RWPE2 (cell line): ENCODE data around the gene ADAM33.

Experiments
- ATAC-seq: fragments of 200-7000 bp; cut with Tn5 transposase; 3 replicates; pipeline ENCODE4 v1.9.1; 2021; ENCODE audit warnings: low read depth
- DNase-seq: peaks from one replicate; pipeline ENCODE4 v3.0.0-alpha.2; 2020; ENCODE audit warnings: low spot score
- H3K27ac ChIP-seq: fragments of 450-650 bp; 2 replicates; pipeline ENCODE4 v1.5.1; 2017; ENCODE audit warnings: mild to moderate bottlenecking; ENCODE audit not compliant: poor library complexity, severe bottlenecking
- H3K27me3 ChIP-seq: fragments of 250-450 bp; sonication (Bioruptor Pico); 2 replicates; pipeline ENCODE4 v1.5.1; 2021; ENCODE audit warnings: mild to moderate bottlenecking, moderate library complexity; ENCODE audit not compliant: insufficient read depth, poor library complexity, severe bottlenecking
- H3K36me3 ChIP-seq: fragments of 250-450 bp; sonication (Bioruptor Pico); 2 replicates; pipeline ENCODE4 v1.5.1; 2020; ENCODE audit warnings: low read depth, mild to moderate bottlenecking, moderate library complexity
- H3K4me1 ChIP-seq: fragments of 250-450 bp; sonication (Bioruptor Pico); 2 replicates; pipeline ENCODE4 v1.5.1; 2021; ENCODE audit warnings: mild to moderate bottlenecking, moderate library complexity; ENCODE audit not compliant: insufficient read depth, poor library complexity, severe bottlenecking
- H3K4me3 ChIP-seq: fragments of 250-450 bp; sonication (Bioruptor Pico); 2 replicates; pipeline ENCODE4 v1.5.1; 2021; ENCODE audit warnings: mild to moderate bottlenecking, moderate library complexity; ENCODE audit not compliant: severe bottlenecking
- H3K9me3 ChIP-seq: fragments of 250-450 bp; sonication (Bioruptor Pico); 2 replicates; pipeline ENCODE4 v1.5.1; 2021; ENCODE audit warnings: mild to moderate bottlenecking, moderate library complexity; ENCODE audit not compliant: severe bottlenecking
- CTCF ChIP-seq: fragments of 450-650 bp; IDR thresholded peaks from one replicate; pipeline ENCODE4 v1.5.1; 2017; ENCODE audit warnings: mild to moderate bottlenecking, moderate library complexity; ENCODE audit not compliant: poor library complexity, severe bottlenecking

ADAM33 gene

GRCh38 chr20:3721912-3722311 lies 40.1 kb upstream of the ADAM33 start:
- Histone ChIP-seq H3K36me3 (no peaks in the 10 kb centered on the region), H3K27me3 (no peaks in the 10 kb centered on the region), H3K4me3 (no peak overlapping the region), H3K27ac (no peak overlapping the region), H3K9me3 (no peaks in the 10 kb centered on the region), H3K4me1 (no peaks in the 10 kb centered on the region)
- DNase-seq = no peak
- no peak for TF ChIP-seq CTCF
- ATAC-seq = no peak

GRCh38 chr20:3720626-3721025 lies 38.8 kb upstream of the ADAM33 start:
- Histone ChIP-seq H3K27ac (no peak overlapping the region), H3K4me3 (no peak overlapping the region), H3K4me1 (no peaks in the 10 kb centered on the region), H3K9me3 (no peaks in the 10 kb centered on the region), H3K27me3 (no peaks in the 10 kb centered on the region), H3K36me3 (no peaks in the 10 kb centered on the region)
- DNase-seq = no peak
- no peak for ATAC-seq
- no peak for TF ChIP-seq CTCF

GRCh38 chr20:3720068-3720467 lies 38.3 kb upstream of the ADAM33 start:
- ATAC-seq (no peak), DNase-seq (no peak)
- no peak for TF ChIP-seq CTCF
- H3K27ac ChIP-seq = no peak overlapping the region
- H3K4me3 ChIP-seq = no peak overlapping the region
- no peaks in the 10 kb centered on the region for H3K36me3 ChIP-seq
- H3K9me3 ChIP-seq = no peaks in the 10 kb centered on the region
- no peaks in the 10 kb centered on the region for H3K27me3 ChIP-seq
- no peaks in the 10 kb centered on the region for H3K4me1 ChIP-seq

- no peak for ATAC-seq
Observed at GRCh38 chr20:3719046-3719445, 37.2 kb upstream of the ADAM33 start.

More at GRCh38 chr20:3719046-3719445, 37.2 kb upstream of the ADAM33 start:
- H3K4me1 ChIP-seq = no peaks in the 10 kb centered on the region
- TF ChIP-seq CTCF = no peak
- no peaks in the 10 kb centered on the region for H3K27me3 ChIP-seq
- H3K4me3 ChIP-seq = no peak overlapping the region
- H3K27ac ChIP-seq = no peak overlapping the region
- no peak for DNase-seq
- no peaks in the 10 kb centered on the region for H3K9me3 ChIP-seq
- no peaks in the 10 kb centered on the region for H3K36me3 ChIP-seq
